IMR-90 (cell line): ENCODE results near the gene CA6.
"Not testable (repeated sequence)": the region's sequence is repeated elsewhere in the genome, so short reads cannot be mapped to it uniquely, and the experiment has no call there.

Experiments
- BHLHE40 ChIP-seq: fragments of 150-350 bp; IDR thresholded peaks from 2 replicates; pipeline ENCODE4 v1.6.1; 2016; ENCODE audit warnings: mild to moderate bottlenecking, low read depth, low read length
- CEBPB ChIP-seq: IDR thresholded peaks from 2 replicates; pipeline ENCODE4 v1.6.1; 2012; ENCODE audit warnings: low read depth, low read length, improper control_type of control experiment
- CHD1 ChIP-seq: IDR thresholded peaks from 2 replicates; pipeline ENCODE4 v1.6.1; 2012; ENCODE audit warnings: low read depth, low read length, improper control_type of control experiment
- ELK1 ChIP-seq: fragments of 150-350 bp; IDR thresholded peaks from 2 replicates; pipeline ENCODE4 v1.6.1; 2016; ENCODE audit warnings: low read depth, mild to moderate bottlenecking, low read length, moderate library complexity, borderline replicate concordance
- FOS ChIP-seq: fragments of 150-350 bp; IDR thresholded peaks from 2 replicates; pipeline ENCODE4 v1.6.1; 2016; ENCODE audit warnings: low read depth, low read length
- MAZ ChIP-seq: IDR thresholded peaks from 2 replicates; pipeline ENCODE4 v1.6.1; 2012; ENCODE audit warnings: low read depth, mild to moderate bottlenecking, low read length, improper control_type of control experiment, moderate library complexity, borderline replicate concordance
- NFE2L2 ChIP-seq: fragments of 150-350 bp; IDR thresholded peaks from 2 replicates; pipeline ENCODE4 v1.6.1; 2016; ENCODE audit warnings: low read depth, mild to moderate bottlenecking, low read length
- POLR2A ChIP-seq: IDR thresholded peaks from 2 replicates; pipeline ENCODE4 v1.6.1; 2012; ENCODE audit warnings: mild to moderate bottlenecking, low read depth, low read length
- RAD21 ChIP-seq: IDR thresholded peaks from 2 replicates; pipeline ENCODE4 v1.6.1; 2012; ENCODE audit warnings: low read length, improper control_type of control experiment
- RCOR1 ChIP-seq: IDR thresholded peaks from 2 replicates; pipeline ENCODE4 v1.6.1; 2012; ENCODE audit warnings: mild to moderate bottlenecking, low read length, improper control_type of control experiment; ENCODE audit not compliant: insufficient replicate concordance
- RFX5 ChIP-seq: IDR thresholded peaks from 2 replicates; pipeline ENCODE4 v1.8.0; 2012; ENCODE audit warnings: low read depth, mild to moderate bottlenecking, low read length, moderate library complexity
- SMC3 ChIP-seq: fragments of 150-350 bp; IDR thresholded peaks from 2 replicates; pipeline ENCODE4 v1.6.1; 2016; ENCODE audit warnings: low read depth, mild to moderate bottlenecking, antibody characterized with exemption, low read length, moderate library complexity
- USF2 ChIP-seq: fragments of 150-350 bp; IDR thresholded peaks from 2 replicates; pipeline ENCODE4 v1.6.1; 2017; ENCODE audit warnings: mild to moderate bottlenecking, antibody characterized with exemption, low read length, low read depth
- TF ChIP-seq, protein P1 (sequence below): conservative IDR thresholded peaks from 2 replicates; pipeline ENCODE4 v1.5.1; 2012; ENCODE audit warnings: mild to moderate bottlenecking, low read depth, low read length, improper control_type of control experiment

- not testable (repeated sequence) for TF ChIP-seq NFE2L2, RFX5, MAZ, USF2, ELK1, SMC3, POLR2A, BHLHE40, RAD21, FOS, CEBPB, CHD1, RCOR1
- TF ChIP-seq, protein P1, sequence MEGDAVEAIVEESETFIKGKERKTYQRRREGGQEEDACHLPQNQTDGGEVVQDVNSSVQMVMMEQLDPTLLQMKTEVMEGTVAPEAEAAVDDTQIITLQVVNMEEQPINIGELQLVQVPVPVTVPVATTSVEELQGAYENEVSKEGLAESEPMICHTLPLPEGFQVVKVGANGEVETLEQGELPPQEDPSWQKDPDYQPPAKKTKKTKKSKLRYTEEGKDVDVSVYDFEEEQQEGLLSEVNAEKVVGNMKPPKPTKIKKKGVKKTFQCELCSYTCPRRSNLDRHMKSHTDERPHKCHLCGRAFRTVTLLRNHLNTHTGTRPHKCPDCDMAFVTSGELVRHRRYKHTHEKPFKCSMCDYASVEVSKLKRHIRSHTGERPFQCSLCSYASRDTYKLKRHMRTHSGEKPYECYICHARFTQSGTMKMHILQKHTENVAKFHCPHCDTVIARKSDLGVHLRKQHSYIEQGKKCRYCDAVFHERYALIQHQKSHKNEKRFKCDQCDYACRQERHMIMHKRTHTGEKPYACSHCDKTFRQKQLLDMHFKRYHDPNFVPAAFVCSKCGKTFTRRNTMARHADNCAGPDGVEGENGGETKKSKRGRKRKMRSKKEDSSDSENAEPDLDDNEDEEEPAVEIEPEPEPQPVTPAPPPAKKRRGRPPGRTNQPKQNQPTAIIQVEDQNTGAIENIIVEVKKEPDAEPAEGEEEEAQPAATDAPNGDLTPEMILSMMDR: not testable (repeated sequence)
Measured at GRCh38 chr1:9002215-9002560, 56.5 kb downstream of the CA6 start.
